SKM-1 (cell line): ENCODE results near the gene CNTLN.
"Not testable (repeated sequence)": the region's sequence is repeated elsewhere in the genome, so short reads cannot be mapped to it uniquely, and the experiment has no call there.

Experiments used
- DNase-seq: peaks from one replicate; lab custom pipeline; 2025; ENCODE audit not compliant: unreplicated experiment; lab: John Stamatoyannopoulos, UW

The CNTLN gene

DNA sequence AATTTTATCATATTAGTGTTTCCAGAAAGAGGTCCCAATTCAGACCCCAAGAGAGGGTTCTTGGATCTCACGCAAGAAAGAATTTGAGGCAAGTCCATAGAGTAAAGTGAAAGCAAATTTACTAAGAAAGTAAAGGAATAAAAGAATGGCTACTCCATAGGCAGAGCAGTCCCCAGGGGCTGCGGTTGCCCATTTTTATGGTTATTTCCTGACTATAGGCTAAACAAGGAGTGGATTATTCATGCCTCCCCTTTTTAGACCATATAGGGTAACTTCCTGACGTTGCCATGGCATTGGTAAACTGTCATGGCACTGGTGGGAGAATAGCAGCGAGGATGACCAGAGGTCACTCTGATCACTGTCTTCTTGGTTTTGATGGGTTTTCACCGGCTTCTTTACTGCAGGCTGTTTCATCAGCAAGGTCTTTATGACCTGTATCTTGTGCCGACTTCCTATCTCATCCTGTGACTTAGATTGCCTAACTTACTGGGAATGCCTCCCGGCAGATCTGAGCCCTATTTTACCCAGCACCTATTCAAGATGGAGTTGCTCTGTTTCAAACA, 262.4 kb downstream of the CNTLN start:
- DNase-seq: not testable (repeated sequence)

DNA sequence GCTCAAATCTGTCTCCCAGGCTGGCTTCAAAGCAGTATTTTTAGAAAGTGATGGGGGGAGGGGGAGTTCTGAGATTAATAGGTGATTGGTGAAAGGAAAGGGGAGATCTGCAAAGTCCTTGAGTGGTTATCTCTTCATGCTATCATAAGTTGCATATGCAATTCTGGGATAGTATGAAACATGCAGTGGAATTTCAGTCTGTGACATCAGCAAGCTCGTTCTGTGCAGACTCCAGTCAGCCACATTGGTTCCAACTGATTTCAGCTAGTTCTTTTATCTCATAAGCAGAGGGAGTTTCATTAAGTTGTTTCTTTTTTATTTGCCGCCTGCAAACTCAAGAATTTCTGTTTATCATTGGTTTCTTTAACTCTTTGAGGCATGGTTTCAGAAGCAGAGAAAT, 263.5 kb downstream of the CNTLN start:
- DNase-seq: no peak

DNA sequence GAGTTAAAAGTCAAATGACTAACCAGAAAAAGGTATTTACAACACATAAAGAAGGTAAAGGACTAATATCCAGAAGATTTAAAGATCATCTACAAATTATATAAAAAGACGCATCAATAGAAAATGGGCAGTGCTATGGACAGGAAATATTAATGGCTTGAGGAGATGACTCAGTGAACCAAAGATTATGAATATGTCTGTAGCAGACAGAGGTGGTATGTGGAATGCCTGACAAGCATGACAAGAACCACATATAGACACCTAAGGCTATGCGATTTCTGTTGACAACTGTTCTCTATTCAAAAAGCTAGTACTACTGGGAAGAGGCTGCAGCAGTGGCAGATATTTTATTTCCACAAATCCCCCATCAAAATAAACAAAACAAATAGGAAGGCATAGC, 267.0 kb downstream of the CNTLN start:
- DNase-seq: no peak

DNA sequence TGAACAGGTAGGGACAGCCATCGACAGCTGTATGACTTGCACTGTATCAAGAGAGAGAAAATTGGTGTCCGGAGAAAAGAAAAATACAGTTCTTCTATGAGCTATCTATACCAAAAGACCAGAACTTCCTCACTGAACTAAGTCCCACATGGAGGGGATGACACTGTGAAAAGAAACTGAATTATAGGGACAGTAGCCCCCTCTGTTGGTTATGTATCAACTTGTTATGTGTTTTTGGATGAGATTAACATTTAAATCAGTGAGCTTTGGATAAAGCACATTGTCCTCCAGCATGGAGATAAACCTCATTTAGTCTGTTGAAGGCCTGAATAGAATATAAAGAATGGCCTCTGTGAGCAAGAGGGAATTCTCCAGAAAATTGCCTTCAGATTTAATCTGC, 267.5 kb downstream of the CNTLN start:
- DNase-seq: no peak

DNA sequence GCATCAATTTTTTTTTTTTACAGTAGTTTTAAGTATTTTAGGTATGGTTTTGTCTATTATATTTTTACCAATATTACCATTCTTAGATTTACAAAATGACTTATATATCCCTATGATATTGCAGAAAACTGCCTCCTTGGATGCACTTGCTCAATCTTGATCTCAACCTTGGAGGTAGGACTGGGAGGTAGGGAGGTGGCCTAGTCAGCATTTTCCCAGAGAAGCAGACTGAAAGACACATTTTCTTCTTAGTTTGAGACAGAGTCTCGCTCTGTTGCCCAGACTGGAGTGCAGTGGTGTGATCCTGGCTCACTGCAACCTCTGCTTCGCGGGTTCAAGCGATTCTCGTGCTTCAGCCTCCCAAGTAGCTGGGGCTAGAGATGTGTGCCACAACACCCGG, 268.7 kb downstream of the CNTLN start:
- no peak for DNase-seq

DNA sequence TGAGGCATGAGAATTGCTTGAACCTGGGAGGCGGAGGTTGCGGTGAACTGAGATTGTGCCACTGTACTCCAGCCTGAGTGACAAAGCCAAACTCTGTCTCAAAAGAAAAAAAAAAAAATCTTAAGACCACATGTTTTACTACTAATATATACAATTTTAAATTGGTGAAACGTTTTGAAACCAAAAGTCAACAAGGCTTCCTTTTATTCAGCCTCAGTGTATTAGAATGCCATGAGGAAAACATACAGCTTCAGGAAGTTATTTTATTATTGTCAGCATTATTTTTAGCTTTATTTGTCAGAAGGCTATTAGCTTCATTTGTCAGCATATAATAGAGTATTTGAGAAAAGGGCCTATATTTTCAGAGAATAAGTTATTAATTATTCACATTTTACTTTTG, 280.1 kb downstream of the CNTLN start:
- DNase-seq: no peak

DNA sequence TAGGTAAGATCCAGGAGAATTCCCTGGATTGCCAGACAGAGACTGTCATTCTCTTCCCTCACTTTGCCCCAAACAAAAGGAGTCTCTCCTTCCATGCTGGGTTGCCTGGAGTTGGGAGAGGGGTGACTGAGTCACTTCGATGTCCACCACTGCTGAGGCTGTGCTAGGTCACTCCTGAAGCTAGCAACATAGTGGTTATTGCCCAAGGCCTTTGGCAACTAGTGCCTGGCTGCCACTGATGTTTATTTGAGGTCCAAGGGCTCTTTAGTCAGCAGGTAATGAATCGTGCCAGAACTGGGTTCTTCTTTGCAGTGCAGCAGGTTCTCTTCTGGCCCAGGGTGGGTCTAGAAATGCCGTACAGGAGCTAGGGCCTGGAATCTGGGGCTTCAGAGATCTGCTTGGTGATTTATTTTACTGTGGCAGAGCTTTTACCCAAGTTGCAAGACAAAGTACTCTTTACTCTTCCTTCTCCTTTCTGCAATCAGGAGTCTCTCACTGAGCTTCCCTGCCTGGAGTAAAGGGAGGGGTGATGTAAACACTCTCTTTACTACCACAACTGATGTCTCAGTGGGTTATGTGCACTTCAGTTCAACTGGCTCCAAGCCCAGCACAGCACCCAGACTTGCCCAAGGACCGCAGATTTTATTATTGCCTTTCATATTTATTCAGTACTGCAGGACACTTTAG, 288.3 kb downstream of the CNTLN start:
- no peak for DNase-seq

DNA sequence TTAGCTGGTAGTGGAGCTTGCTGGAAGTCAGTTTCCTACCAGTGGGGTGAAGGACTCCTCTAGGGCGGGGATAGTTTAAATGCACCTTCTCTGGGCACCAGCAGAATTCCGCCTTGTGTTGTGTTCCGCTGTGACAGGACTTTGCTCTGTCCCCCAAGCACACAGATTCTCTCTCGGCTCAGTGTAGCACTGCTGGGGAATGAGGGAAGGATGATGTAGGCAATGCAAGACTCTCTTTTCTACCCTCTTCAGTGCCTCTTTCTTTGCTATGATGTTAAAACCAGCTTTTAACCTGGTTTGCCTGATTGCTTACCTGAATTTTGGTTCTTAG, 288.8 kb downstream of the CNTLN start:
- no peak for DNase-seq

DNA sequence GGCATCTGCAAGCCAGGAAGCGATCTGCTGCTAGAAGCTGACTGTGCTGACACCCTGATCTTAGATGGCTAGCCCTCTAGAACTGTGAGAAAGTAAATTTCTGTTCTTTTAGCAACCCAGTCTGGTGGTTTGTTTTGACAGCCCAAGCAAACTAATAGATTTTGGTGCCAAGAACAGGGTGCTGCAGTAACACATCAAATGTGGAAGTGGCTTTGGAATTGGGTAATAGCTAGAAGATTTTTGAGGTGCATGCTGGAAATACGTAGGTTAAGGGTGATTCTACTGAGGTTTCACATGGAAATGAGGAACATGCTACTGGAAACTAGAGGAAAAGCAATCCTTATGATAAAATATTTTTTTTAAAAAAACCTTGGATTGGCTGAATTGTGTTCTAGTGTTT, 290.5 kb downstream of the CNTLN start:
- peak; percentile 38 for DNase-seq

DNA sequence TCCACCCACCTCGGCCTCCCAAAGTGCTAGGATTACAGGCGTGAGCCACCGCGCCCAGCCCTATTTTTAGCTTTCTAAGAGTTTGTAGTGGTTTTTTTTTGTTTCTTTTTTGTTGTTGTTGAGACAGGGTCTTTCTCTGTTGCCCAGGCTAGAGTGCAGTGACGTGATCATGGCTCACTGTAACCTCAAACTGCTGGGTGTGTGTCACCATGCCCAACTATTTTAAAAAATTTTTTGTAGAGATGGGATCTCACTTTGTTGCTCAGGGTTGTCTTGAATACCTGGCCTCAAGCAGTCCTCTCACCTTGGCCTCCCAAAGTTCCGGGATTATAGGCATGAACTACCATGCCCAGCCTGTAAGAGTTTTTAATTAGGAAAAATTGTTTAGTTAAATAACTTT, 298.7 kb downstream of the CNTLN start:
- DNase-seq: no peak

DNA sequence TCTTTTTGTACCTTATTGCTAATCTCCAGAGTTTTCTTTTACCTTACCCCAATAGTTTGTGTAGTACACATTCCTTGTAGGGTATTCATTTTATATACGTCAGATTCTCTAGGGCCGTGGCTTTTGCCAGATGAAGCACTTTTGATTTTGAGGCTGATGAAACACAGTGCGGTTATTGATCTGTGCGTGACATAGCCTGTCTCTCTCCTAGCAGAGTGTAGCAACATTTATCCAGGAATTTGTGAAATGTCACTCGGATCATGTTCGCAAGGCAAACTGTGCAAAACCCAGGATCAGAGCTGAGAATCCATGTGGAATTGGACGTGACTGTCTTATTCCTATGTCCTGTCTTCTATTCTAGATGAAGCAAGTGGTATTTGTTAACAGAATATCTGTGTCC, 302.0 kb downstream of the CNTLN start:
- DNase-seq: no peak

DNA sequence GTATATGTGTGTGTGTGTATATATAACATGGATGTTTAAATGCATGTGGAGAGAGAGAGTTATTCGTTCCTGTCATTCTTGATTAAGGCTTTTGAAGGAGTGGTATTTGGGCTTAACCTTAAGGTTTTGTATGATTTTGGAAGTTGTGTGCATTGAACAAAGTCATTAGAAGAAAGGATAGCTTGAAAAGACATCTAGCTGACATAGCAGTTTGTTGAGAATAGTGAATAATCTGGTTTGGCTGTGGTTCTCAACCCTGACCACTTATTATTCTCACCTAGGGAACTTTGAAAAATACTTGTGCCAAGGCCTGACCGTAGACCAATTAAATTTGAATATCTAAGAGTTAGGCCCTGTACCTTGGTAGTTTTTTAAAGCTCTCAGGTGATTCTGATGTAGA, 303.0 kb downstream of the CNTLN start:
- no peak for DNase-seq

DNA sequence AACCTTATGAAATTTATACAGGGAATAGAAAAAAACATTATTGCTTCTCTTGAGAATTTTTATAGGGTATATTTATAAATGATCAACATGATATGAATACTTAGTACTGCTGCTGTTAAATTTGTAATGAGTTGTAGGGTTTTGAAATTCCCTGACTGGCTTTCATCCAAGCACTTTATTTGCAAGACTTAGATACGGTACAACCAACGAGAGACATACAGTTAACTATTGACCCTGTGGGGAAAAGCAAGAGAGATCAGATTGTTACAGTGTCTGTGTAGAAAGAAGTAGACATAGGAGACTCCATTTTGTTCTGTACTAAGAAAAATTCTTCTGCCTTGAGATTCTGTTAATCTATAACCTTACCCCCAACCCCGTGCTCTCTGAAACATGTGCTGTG, 310.3 kb downstream of the CNTLN start:
- not testable (repeated sequence) for DNase-seq

DNA sequence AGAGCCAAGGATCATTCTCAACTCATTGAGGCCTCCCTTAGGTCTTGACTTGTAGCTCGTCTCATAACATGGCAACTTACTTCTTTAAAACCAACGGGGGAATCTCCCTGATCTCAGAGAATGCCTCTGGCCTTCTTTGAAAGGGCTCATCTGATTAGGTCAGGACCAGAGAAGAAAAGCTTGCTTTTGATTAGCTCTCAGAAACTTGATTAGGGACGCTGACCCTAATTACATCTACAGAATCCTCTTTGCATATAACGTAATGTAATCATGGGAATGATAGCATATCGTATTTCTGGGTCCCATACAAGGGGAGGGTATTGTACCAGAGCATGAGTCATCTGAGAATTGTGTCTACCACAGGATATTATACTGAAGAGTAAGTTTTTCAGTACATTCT, 318.9 kb downstream of the CNTLN start:
- DNase-seq: no peak

DNA sequence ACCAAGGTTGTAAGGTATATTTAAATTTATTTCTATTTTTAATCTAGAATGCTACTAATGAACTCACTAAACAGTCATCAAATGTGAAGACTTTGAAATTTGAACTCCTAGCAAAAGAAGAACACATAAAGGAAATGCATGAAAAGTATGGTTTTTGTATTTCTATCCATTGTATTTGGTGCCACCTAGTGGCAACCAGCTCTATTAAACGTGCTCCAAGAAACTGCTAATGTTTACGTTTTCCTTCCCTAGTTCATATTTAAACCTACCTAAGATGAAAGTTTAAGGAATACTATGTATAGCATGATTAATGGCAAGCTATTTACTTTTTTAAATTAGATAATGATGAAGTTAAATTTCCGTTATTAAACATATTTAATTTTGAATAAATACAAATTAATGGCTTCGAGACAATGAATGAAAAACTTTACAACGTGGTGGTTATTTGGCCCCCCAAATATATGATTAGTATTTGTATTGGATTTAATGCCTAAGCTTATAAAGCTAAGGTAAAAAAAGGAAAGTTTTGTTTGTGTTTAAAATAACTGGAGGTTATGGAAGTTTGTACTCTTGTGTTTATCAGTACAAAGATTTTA, 328.1 kb downstream of the CNTLN start:
- DNase-seq: peak; percentile 22

DNA sequence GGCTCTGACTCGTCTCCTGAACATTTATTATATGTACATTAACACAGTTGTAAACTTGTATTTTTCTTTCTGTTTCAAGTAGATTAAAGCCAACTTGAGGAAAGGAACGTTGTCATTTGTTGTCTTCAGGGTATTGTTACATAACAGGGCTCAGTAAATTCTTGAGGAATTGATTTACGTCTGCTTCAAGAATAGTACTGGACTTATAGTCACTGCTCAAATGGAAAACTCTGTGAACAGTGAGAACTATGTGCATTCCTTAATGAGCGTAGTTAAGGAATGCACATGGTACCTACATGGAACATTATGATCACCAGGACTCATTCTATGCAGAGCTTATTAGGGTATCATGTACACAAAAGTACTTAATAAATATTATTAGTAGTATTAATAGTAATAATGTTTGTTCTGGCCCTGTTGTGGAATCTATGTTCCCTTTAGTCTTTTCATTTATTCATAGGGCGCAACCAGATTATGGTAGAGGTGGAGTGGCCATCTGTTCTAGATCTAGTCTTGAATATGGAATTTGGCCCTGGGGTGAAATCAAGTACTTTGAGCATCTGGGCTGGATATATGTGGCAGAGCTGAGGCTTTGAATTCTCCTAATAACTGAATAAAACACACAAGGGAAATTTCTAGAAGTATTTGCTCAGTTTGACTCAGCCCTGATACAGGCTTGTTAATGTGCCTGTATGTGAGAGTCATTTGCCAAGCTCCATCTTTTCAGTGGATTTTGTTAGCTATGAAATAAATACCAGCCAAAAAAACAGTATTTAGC, 335.4 kb downstream of the CNTLN start:
- no peak for DNase-seq

DNA sequence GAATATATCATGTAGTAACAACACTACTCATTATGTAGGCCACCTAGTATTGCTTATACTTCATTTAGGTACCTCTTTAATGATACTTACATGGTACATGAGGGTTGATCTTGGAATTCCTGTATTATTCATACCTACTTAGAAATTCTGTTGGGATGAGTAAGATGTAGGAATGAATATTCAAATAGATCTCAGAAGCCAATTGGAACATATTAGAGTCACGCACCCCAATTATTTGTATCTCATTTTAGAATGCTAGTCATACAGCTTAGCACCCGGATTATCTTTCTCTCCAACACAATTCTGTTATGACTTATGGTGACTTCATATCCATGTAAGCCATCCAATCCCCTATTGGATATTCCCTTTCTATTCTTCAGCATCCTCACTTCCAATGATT, 337.3 kb downstream of the CNTLN start:
- DNase-seq: no peak

DNA sequence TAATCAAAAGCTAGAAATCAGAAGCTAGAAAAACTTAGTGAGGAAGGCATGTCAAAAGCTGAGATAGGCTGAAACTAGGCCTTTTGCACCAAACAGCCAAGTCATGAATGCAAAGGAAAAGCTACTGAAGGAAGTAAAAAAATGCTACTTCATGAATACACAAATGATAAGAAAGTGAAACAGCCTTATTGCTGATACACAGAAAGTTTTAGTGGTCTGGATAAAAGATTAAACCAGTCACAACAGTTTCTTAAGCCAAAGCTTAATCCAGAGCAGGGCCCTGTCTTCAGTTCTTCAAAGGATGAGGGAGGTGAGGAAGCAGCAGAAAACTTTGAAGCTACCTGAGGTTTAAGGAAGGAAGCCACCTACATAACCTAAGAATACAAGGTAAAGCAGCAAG, 341.6 kb downstream of the CNTLN start:
- no peak for DNase-seq

DNA sequence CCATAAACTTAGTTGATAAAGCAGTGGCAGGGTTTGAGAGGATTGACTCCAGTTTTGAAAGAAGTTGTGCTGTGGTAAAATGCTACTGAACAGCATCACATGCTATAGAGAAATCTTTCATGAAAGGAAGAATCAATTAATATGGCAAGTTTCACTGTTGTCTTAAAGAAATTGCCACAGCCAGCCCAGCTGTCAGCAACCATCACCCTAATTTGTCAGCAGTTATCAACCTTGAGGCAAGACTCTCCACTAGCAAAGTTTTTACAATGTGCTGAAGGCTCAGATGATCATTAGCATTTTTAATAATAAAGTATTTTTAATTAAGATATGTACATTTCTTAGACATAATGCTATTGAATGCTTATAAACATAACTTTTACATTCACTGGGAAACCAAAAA, 343.0 kb downstream of the CNTLN start:
- DNase-seq: no peak

DNA sequence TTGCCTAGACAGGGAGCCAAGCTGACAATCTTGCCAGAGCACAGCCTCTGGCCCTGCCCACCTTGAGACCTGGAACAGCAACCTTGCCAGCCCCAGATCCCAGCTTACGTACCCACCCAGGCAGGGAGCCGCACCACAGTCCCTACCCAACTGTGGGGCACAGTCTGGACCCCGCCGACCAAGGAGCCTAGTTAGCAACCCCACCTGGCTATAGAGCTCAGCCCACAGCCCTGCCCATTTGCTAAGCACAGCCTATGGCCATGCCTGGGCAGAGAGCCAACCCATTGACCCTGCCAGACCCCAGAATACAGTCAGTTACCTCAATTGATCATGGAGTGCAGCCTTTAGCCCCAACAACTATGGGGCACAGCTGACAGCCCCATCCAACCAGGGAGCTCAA, 346.1 kb downstream of the CNTLN start:
- DNase-seq: no peak

DNA sequence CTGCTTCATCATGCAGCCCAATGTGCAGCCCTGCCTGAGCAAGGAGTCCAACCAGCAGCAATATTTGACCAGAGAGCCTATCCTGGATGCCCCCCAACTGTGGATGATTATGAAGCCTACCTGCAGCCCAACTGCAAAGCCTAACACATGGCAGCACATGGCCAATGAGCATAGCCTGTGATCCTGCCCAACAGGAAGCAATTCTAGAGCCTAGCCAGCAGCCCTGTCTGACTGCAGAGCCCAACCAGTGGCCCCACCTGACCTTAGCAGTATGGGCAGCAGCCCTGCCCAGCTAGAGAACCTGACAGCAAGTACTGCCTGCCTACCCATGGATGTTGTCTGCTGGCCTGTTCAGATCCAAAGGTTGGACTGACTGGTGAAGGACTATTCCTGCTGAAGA, 346.7 kb downstream of the CNTLN start:
- DNase-seq: no peak

DNA sequence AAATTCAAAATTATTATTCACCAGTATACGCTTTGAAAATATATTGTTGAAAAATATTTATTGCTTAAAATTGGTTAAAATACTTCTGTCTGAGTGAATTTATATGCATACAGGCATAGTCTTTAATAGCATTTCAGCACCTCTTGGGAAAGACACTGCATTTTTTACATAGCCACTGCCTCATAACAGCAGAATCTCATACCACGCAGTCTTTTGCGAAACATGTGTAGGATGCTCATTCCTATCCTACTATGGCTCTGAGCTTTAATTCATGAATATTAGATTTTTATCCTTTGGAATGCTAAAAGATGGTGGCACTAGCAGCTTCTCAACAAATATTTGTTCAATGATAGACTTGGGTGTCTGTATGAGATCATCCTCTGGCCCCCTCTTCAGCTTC, 350.1 kb downstream of the CNTLN start:
- DNase-seq: no peak
